ENCODE measurements around the gene FAHD2B.
"Not testable (repeated sequence)": the region's sequence is repeated elsewhere in the genome, so short reads cannot be mapped to it uniquely, and the experiment has no call there.

The FAHD2B gene

DNA sequence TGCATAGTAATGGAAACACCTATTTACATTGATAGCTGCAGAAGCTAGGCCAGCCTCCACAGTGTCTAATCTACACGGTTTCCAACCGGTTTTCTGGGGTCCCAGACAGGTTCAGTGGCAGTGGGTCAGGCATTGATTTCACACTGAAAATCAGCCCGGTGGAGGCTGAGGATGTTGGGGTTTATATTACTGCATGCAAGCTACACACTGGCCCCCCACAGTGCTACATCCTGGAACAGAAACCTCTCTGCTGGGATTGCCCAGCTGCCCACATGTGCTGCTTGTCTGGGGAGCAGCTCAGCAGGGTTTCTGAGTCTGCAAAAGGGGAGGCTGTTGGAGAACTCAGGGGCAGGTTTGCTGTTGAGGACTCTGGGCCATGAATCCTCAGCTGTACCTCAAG is 48.0 kb downstream of the FAHD2B start:
- H3K4me1 ChIP-seq (ENCODE audit: control extremely low read depth in 1 of 4, control insufficient read depth in 4 of 4, insufficient read depth in 4 of 4, low read length in 3 of 4); H3K27me3 ChIP-seq (replicated peaks in 2 of 5; ENCODE audit: control insufficient read depth in 4 of 5, insufficient read depth in 5 of 5, low read length in 4 of 5); CTCF ChIA-PET; H3K9me3 ChIP-seq (ENCODE audit: control extremely low read depth in 1 of 5, control insufficient read depth in 4 of 5, insufficient read depth in 2 of 5, low read depth in 1 of 5, low read length in 4 of 5); H3K27ac ChIP-seq (ENCODE audit: insufficient read depth in 1 of 2, low read depth in 1 of 2, low read length in 2 of 2, poor library complexity in 1 of 2, severe bottlenecking in 2 of 2); H3K36me3 ChIP-seq (ENCODE audit: control insufficient read depth in 4 of 4, insufficient read depth in 4 of 4, low read length in 3 of 4); DNase-seq; POLR2A ChIA-PET; H3K4me3 ChIP-seq (ENCODE audit: control insufficient read depth in 1 of 7, extremely low read depth in 1 of 7, insufficient read depth in 4 of 7, low read depth in 2 of 7, low read length in 6 of 7): not testable (repeated sequence)
- 90% methylated on average over 2 of the region's 3 CpGs for WGBS (ENCODE audit: insufficient coverage)

DNA sequence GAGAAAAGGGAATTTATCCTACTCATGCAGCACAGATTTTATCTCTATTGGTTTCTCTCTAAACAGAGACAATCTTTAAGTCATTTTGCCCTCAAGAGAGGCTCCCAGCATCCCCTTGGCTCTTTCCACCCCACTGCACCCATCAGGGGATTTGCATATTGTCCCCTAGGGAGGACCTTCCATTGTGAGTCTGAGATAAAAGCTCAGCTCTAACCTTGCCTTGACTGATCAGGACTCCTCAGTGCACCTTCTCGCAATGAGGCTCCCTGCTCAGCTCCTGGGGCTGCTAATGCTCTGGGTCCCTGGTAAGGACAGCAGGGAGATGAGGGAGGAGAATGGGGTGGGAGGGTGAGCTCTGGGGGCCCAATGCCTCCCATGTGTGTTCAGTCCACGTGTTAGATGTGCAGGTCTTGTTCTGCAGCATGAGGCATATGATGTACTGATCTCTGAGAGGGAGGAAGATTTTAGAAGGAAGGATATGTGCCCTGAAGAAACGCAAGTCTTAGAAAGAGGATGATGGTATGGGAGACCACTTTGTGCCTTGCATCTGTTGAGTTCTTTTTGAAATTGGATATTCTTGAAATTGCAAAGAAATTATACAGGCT is 48.7 kb downstream of the FAHD2B start:
- H3K4me3 ChIP-seq (ENCODE audit: control insufficient read depth in 1 of 7, extremely low read depth in 1 of 7, insufficient read depth in 4 of 7, low read depth in 2 of 7, low read length in 6 of 7); H3K9me3 ChIP-seq (ENCODE audit: control extremely low read depth in 1 of 5, control insufficient read depth in 4 of 5, insufficient read depth in 2 of 5, low read depth in 1 of 5, low read length in 4 of 5); POLR2A ChIA-PET; H3K27ac ChIP-seq (ENCODE audit: insufficient read depth in 1 of 2, low read depth in 1 of 2, low read length in 2 of 2, poor library complexity in 1 of 2, severe bottlenecking in 2 of 2); H3K4me1 ChIP-seq (ENCODE audit: control extremely low read depth in 1 of 4, control insufficient read depth in 4 of 4, insufficient read depth in 4 of 4, low read length in 3 of 4); H3K27me3 ChIP-seq (replicated peaks in 2 of 5; ENCODE audit: control insufficient read depth in 4 of 5, insufficient read depth in 5 of 5, low read length in 4 of 5); CTCF ChIA-PET; DNase-seq; H3K36me3 ChIP-seq (ENCODE audit: control insufficient read depth in 4 of 4, insufficient read depth in 4 of 4, low read length in 3 of 4): not testable (repeated sequence)
- WGBS (ENCODE audit: insufficient coverage) = 63% methylated on average over 2 of the region's 3 CpGs

Data from common myeloid progenitor, CD34-positive (primary cell).